PC-3 (cell line): ENCODE data around the gene KHDC4.

Experiments used
- EZH2 ChIP-seq: fragments of 300-600 bp; sonication (generic); IDR thresholded peaks from one replicate; pipeline ENCODE4 v1.6.1; 2017; ENCODE audit warnings: antibody characterized with exemption, mild to moderate bottlenecking, low read length; ENCODE audit not compliant: unreplicated experiment
- TF ChIP-seq, protein P1 (sequence below): fragments of 300-600 bp; sonication (generic); conservative IDR thresholded peaks from 2 replicates; pipeline ENCODE4 v1.5.1; 2017; ENCODE audit warnings: antibody characterized with exemption, low read depth, mild to moderate bottlenecking, low read length

GRCh38 chr1:155946633-155947219 is 12.5 kb upstream of the KHDC4 start:
- TF ChIP-seq, protein P1, sequence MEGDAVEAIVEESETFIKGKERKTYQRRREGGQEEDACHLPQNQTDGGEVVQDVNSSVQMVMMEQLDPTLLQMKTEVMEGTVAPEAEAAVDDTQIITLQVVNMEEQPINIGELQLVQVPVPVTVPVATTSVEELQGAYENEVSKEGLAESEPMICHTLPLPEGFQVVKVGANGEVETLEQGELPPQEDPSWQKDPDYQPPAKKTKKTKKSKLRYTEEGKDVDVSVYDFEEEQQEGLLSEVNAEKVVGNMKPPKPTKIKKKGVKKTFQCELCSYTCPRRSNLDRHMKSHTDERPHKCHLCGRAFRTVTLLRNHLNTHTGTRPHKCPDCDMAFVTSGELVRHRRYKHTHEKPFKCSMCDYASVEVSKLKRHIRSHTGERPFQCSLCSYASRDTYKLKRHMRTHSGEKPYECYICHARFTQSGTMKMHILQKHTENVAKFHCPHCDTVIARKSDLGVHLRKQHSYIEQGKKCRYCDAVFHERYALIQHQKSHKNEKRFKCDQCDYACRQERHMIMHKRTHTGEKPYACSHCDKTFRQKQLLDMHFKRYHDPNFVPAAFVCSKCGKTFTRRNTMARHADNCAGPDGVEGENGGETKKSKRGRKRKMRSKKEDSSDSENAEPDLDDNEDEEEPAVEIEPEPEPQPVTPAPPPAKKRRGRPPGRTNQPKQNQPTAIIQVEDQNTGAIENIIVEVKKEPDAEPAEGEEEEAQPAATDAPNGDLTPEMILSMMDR = no peak
- TF ChIP-seq EZH2 = no peak
